HG02642 (cell line): ENCODE data around the gene UBAP2.

Experiments used
- ATAC-seq: cut with Tn5 transposase; IDR thresholded peaks from one replicate; pipeline ENCODE4 v1.9.1; 2021; ENCODE audit warnings: mild to moderate bottlenecking; ENCODE audit not compliant: unreplicated experiment, poor library complexity

UBAP2 gene

GRCh38 chr9:34048727-34049629, at the start of gene UBAP2:
UBAP2 (minus strand) TSS chr9:34048887; CDS start chr9:34017148, 31,739 bp downstream.
- ATAC-seq = peak; percentile 83

- ATAC-seq = peak; percentile 67
Measured at GRCh38 chr9:34098307-34098706, 49.6 kb upstream of the UBAP2 start.

- peak; percentile 75 for ATAC-seq
Measured at GRCh38 chr9:34097865-34098264, 49.2 kb upstream of the UBAP2 start.

GRCh38 chr9:34096751-34097150, 48.1 kb upstream of the UBAP2 start:
- ATAC-seq = no peak

- ATAC-seq = no peak
Measured at GRCh38 chr9:34093578-34093977, 44.9 kb upstream of the UBAP2 start.

GRCh38 chr9:34089311-34089710, 40.6 kb upstream of the UBAP2 start:
- ATAC-seq = no peak

- ATAC-seq = no peak
Measured at GRCh38 chr9:34087370-34087769, 38.7 kb upstream of the UBAP2 start.

- ATAC-seq = no peak
Measured at GRCh38 chr9:34086864-34087263, 38.2 kb upstream of the UBAP2 start.

GRCh38 chr9:34085581-34086500, 37.2 kb upstream of the UBAP2 start:
- no peak for ATAC-seq

GRCh38 chr9:34084562-34084961, 35.9 kb upstream of the UBAP2 start:
- ATAC-seq = no peak

- ATAC-seq = no peak
Measured at GRCh38 chr9:34079181-34079580, 30.5 kb upstream of the UBAP2 start.

GRCh38 chr9:34072868-34073590, 24.3 kb upstream of the UBAP2 start:
- ATAC-seq = no peak

GRCh38 chr9:34072410-34072809, 23.7 kb upstream of the UBAP2 start:
- ATAC-seq = no peak

GRCh38 chr9:34070606-34071324, 22.1 kb upstream of the UBAP2 start:
- ATAC-seq = no peak

- no peak for ATAC-seq
Measured at GRCh38 chr9:34069831-34070230, 21.1 kb upstream of the UBAP2 start.

- no peak for ATAC-seq
Measured at GRCh38 chr9:34065541-34065940, 16.9 kb upstream of the UBAP2 start.

- ATAC-seq = no peak
Measured at GRCh38 chr9:34059954-34060353, 11.3 kb upstream of the UBAP2 start.

GRCh38 chr9:34059281-34059680, 10.6 kb upstream of the UBAP2 start:
- no peak for ATAC-seq

GRCh38 chr9:34049630-34050384, 1.1 kb upstream of the UBAP2 start:
- no peak for ATAC-seq
